HL-60 (cell line): ENCODE data around the gene CHRNA4.

Experiments
- DNase-seq, 2 experiments: peaks; one replicate each; pipeline ENCODE4 v3.0.0-alpha.2; 2010 to 2020; ENCODE audit warnings: low read depth in 1 of 2, low spot score in 1 of 2
- H3K27ac ChIP-seq: fragments of 250-450 bp; sonication (Bioruptor Pico); replicated peaks from 2 replicates; pipeline ENCODE4 v1.5.1; 2020; ENCODE audit warnings: mild to moderate bottlenecking, moderate library complexity
- H3K27me3 ChIP-seq: fragments of 250-450 bp; sonication (Bioruptor Pico); 2 replicates; pipeline ENCODE4 v1.5.1; 2021; ENCODE audit warnings: mild to moderate bottlenecking, moderate library complexity; ENCODE audit not compliant: insufficient read depth, poor library complexity, severe bottlenecking
- H3K4me3 ChIP-seq: replicated peaks from 2 replicates; pipeline ENCODE4 v1.5.1; 2011; ENCODE audit warnings: mild to moderate bottlenecking, control low read depth, low read length; ENCODE audit not compliant: insufficient read depth
- GABPA ChIP-seq: IDR thresholded peaks from 2 replicates; pipeline ENCODE4 v1.6.1; 2012; ENCODE audit warnings: low read depth
- POLR2AphosphoS5 ChIP-seq: IDR thresholded peaks from 2 replicates; pipeline ENCODE4 v1.6.1; 2012; ENCODE audit warnings: low read depth
- SPI1 ChIP-seq: IDR thresholded peaks from 2 replicates; pipeline ENCODE4 v1.6.1; 2012; ENCODE audit warnings: low read depth, mild to moderate bottlenecking, borderline replicate concordance
- TF ChIP-seq, protein P1 (sequence below): IDR thresholded peaks from 2 replicates; pipeline ENCODE4 v1.6.1; 2012; ENCODE audit warnings: low read depth; ENCODE audit not compliant: insufficient replicate concordance
- TF ChIP-seq, protein P2 (sequence below): IDR thresholded peaks from one replicate; pipeline ENCODE4 v1.5.1; 2011; ENCODE audit warnings: low read length, control low read depth, inconsistent platforms; ENCODE audit not compliant: insufficient read depth

CHRNA4 gene

DNA sequence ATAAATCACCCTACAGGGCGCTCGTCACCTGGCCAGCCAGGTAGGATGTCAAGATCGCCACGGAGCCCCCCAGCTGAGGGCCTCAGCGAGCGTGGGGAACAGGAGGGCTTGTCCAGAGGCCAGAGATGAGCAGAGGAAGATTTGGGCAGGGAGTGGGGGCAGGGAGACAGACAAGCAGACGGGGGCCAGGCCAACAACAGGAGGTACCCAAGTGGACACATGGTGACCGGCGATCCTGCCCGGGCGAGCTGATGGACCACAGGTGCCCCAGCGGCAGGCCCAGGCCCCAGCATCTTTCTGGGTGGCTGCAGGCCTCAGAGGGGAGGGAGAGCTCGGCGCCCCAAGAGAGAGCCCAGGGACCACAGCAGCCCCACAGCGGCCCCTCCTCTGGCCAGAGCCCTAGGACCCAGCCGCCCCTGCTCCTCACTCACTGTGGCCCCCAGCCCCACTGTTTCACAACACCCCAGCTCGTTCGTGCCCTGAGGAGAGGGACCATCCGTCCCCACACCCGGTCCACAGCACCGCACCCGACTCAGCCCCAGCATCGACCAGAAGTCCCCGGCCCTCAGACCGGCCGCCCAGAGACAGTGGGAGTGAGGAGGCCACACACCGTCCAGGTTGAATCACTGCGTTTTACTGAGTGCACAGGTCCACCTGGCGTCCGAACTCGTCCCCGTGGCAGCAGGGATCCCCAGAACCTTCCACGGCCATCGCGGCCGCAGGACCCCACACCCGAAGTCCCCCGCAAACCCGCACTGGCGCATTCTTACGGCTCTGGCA, 38.6 kb upstream of the CHRNA4 start:
- Histone ChIP-seq H3K27ac (no peak overlapping the region), H3K4me3 (no peak overlapping the region), H3K27me3 (no peaks in the 10 kb centered on the region)
- DNase-seq: no peak
- TF ChIP-seq, protein P1, sequence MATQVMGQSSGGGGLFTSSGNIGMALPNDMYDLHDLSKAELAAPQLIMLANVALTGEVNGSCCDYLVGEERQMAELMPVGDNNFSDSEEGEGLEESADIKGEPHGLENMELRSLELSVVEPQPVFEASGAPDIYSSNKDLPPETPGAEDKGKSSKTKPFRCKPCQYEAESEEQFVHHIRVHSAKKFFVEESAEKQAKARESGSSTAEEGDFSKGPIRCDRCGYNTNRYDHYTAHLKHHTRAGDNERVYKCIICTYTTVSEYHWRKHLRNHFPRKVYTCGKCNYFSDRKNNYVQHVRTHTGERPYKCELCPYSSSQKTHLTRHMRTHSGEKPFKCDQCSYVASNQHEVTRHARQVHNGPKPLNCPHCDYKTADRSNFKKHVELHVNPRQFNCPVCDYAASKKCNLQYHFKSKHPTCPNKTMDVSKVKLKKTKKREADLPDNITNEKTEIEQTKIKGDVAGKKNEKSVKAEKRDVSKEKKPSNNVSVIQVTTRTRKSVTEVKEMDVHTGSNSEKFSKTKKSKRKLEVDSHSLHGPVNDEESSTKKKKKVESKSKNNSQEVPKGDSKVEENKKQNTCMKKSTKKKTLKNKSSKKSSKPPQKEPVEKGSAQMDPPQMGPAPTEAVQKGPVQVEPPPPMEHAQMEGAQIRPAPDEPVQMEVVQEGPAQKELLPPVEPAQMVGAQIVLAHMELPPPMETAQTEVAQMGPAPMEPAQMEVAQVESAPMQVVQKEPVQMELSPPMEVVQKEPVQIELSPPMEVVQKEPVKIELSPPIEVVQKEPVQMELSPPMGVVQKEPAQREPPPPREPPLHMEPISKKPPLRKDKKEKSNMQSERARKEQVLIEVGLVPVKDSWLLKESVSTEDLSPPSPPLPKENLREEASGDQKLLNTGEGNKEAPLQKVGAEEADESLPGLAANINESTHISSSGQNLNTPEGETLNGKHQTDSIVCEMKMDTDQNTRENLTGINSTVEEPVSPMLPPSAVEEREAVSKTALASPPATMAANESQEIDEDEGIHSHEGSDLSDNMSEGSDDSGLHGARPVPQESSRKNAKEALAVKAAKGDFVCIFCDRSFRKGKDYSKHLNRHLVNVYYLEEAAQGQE: no peak
- TF ChIP-seq POLR2AphosphoS5: no peak
- no peak for TF ChIP-seq GABPA
- TF ChIP-seq, protein P2, sequence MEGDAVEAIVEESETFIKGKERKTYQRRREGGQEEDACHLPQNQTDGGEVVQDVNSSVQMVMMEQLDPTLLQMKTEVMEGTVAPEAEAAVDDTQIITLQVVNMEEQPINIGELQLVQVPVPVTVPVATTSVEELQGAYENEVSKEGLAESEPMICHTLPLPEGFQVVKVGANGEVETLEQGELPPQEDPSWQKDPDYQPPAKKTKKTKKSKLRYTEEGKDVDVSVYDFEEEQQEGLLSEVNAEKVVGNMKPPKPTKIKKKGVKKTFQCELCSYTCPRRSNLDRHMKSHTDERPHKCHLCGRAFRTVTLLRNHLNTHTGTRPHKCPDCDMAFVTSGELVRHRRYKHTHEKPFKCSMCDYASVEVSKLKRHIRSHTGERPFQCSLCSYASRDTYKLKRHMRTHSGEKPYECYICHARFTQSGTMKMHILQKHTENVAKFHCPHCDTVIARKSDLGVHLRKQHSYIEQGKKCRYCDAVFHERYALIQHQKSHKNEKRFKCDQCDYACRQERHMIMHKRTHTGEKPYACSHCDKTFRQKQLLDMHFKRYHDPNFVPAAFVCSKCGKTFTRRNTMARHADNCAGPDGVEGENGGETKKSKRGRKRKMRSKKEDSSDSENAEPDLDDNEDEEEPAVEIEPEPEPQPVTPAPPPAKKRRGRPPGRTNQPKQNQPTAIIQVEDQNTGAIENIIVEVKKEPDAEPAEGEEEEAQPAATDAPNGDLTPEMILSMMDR: no peak
- no peak for TF ChIP-seq SPI1

DNA sequence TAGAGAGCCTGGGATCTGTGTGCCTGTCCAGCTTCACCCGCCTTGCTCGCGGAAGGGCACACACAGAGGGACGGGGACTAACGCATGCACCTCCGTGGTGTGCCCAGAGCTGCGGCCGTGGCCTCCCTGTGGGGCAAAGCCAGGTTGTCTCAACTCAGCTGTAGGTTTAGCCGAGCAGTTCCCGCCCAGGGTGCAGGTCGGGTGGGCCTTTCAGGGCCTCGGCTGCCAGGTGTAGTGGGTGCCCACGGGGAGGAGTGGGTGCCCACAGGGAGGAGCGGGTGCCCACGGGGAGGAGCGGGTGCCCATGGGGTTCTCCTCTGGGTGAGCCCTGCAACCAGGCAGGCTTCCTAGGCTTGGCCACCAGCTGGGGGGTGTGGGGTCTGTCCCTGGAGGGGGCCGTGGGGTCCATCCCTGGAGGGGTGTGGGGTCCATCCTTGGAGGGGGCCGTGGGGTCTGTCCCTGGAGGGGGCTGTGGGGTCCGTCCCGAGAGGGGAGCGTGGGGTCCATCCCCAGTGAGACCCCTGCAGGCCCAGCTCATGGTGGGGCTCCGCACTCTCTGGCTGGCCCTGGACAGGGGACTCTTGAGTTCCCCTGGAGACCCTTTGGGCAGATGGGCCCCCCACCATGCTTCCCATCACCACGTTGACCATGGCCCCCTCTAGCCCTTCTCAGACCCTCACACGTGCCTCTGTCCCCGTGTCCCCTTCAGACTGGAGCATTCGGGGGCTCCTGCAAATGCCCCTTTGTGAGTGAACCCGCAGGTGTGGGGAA, 37.8 kb upstream of the CHRNA4 start:
- Histone ChIP-seq H3K27ac (no peak overlapping the region), H3K4me3 (no peak overlapping the region), H3K27me3 (no peaks in the 10 kb centered on the region)
- TF ChIP-seq GABPA: no peak
- TF ChIP-seq POLR2AphosphoS5: no peak
- TF ChIP-seq, protein P1: no peak
- TF ChIP-seq, protein P2: no peak
- no peak for TF ChIP-seq SPI1
- no peak for DNase-seq

DNA sequence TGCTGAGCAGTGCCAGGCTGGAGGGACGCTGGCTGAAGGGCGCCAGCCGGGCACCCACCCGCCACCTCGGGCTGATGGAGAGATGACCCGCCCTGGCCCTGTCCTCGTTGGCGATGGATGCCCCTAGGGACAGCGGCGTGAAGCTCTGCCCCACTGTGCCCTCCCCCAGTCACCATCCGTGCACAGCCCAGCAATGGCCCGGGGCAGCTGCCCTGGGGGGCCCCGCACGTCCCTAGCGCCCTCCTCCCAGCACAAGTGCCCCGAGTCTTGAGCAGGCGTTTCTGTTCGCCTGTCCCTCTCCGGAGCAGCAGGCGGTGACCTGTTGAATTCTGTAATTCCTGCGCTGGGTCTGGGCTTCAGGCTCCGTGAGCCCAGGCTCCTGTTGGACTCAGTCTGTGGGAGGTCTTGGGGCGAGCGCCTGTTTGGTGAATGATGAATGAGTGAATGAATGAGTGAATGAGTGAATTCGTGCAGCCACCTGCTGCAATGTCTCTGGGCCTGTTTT, 36.8 kb upstream of the CHRNA4 start:
- TF ChIP-seq GABPA: no peak
- TF ChIP-seq, protein P2: no peak
- no peak for TF ChIP-seq POLR2AphosphoS5
- H3K4me3 ChIP-seq: no peak overlapping the region
- DNase-seq: no peak
- no peak overlapping the region for H3K27ac ChIP-seq
- no peaks in the 10 kb centered on the region for H3K27me3 ChIP-seq
